NCI-H2196 treated with DMSO at 0.1 percent for 48 hours (cell line): ENCODE measurements around the gene PPP1R16B.
"Not testable (repeated sequence)": the region's sequence is repeated elsewhere in the genome, so short reads cannot be mapped to it uniquely, and the experiment has no call there.

Experiments used
- DNase-seq: peaks from one replicate; lab custom pipeline; 2025; ENCODE audit not compliant: unreplicated experiment; lab: John Stamatoyannopoulos, UW

The PPP1R16B gene

GRCh38 chr20:38843346-38843745 is 37.8 kb downstream of the PPP1R16B start:
- DNase-seq, result no peak

- DNase-seq, result no peak
These were observed 39.5 kb downstream of the PPP1R16B start for GRCh38 chr20:38844963-38845362.

GRCh38 chr20:38847840-38848239 is 42.3 kb downstream of the PPP1R16B start:
- DNase-seq, result no peak

GRCh38 chr20:38853759-38854158 is 48.3 kb downstream of the PPP1R16B start:
- no peak for DNase-seq

GRCh38 chr20:38854654-38855066 is 49.2 kb downstream of the PPP1R16B start:
- DNase-seq, result no peak

GRCh38 chr20:38855356-38855755 is 49.9 kb downstream of the PPP1R16B start:
- no peak for DNase-seq

GRCh38 chr20:38856570-38856969 is 51.1 kb downstream of the PPP1R16B start:
- DNase-seq, result no peak

- DNase-seq, result no peak
These were observed 52.2 kb downstream of the PPP1R16B start for GRCh38 chr20:38857703-38858102.

- no peak for DNase-seq
These were observed 53.7 kb downstream of the PPP1R16B start for GRCh38 chr20:38859070-38859690.

- not testable (repeated sequence) for DNase-seq
These were observed 54.4 kb downstream of the PPP1R16B start for GRCh38 chr20:38859857-38860256.

- no peak for DNase-seq
These were observed 55.5 kb downstream of the PPP1R16B start for GRCh38 chr20:38861071-38861401.

GRCh38 chr20:38862226-38862625 is 56.7 kb downstream of the PPP1R16B start:
- no peak for DNase-seq

GRCh38 chr20:38863024-38863851 is 57.7 kb downstream of the PPP1R16B start:
- no peak for DNase-seq

- DNase-seq, result no peak
These were observed 59.2 kb downstream of the PPP1R16B start for GRCh38 chr20:38864662-38865061.

GRCh38 chr20:38866265-38867061 is 61.0 kb downstream of the PPP1R16B start:
- no peak for DNase-seq

- DNase-seq, result no peak
These were observed 61.5 kb downstream of the PPP1R16B start for GRCh38 chr20:38867062-38867359.

- DNase-seq, result peak; percentile 9
These were observed 65.4 kb downstream of the PPP1R16B start for GRCh38 chr20:38870733-38871559.

GRCh38 chr20:38871560-38871953 is 66.1 kb downstream of the PPP1R16B start:
- DNase-seq, result no peak

- DNase-seq, result no peak
These were observed 66.5 kb downstream of the PPP1R16B start for GRCh38 chr20:38872036-38872435.

GRCh38 chr20:38872491-38873049 is 67.1 kb downstream of the PPP1R16B start:
- no peak for DNase-seq

- DNase-seq, result no peak
These were observed 67.6 kb downstream of the PPP1R16B start for GRCh38 chr20:38873050-38873581.
